Muscle of leg (tissue), 11 donors: ENCODE results near the gene POLD1. TPM values are rescaled to one million over a fixed set of nuclear protein-coding genes. Genes with fewer than 3 reads are reported as not detected.

ENCODE experiments used
- DNase-seq: peaks from one replicate; pipeline ENCODE4 v3.0.0; 2013
- H3K27ac ChIP-seq: one replicate; pipeline ENCODE4 v1.5.1; 2013; ENCODE audit warnings: mild to moderate bottlenecking, low read length, control low read depth
- H3K27me3 ChIP-seq: one replicate; pipeline ENCODE4 v1.6.1; 2013; ENCODE audit warnings: low read length; ENCODE audit not compliant: control insufficient read depth, insufficient read depth
- H3K36me3 ChIP-seq: one replicate; pipeline ENCODE4 v1.6.1; 2013; ENCODE audit warnings: low read length; ENCODE audit not compliant: control insufficient read depth, insufficient read depth
- H3K4me1 ChIP-seq: one replicate; pipeline ENCODE4 v1.6.1; 2013; ENCODE audit warnings: low read length; ENCODE audit not compliant: control insufficient read depth, insufficient read depth
- H3K4me3 ChIP-seq: one replicate; pipeline ENCODE4 v1.5.1; 2013; ENCODE audit warnings: low read length, control low read depth
- H3K9me3 ChIP-seq: replicated peaks from 2 replicates; pipeline ENCODE4 v1.6.1; 2013; ENCODE audit warnings: low read depth, low read length; ENCODE audit not compliant: control insufficient read depth
- WGBS: methylation state at CpG from one replicate; pipeline ENCODE4 v1.1.5; 2013; ENCODE audit warnings: missing lambda C conversion rate; ENCODE audit not compliant: insufficient coverage; 5-methylcytosine and 5-hydroxymethylcytosine counted together
- polyA plus RNA-seq, 8 donors: library from polyadenylated mRNA; unstranded; fragments of 120-200 nt; gene quantifications; one replicate each; pipeline versions ENCODE4 v1.2.1 to v1.2.3, GENCODE V29; 2013; ENCODE audit warnings: inconsistent platforms in 1 of 8, low replicate concordance in 1 of 8; ENCODE audit not compliant: insufficient read length in 8 of 8, insufficient read depth in 1 of 8
- total RNA-seq: library from RNA; stranded (reverse); fragments of 120-200 nt; gene quantifications from one replicate; pipeline ENCODE4 v1.2.4, GENCODE V29; 2013

Gene POLD1
- total and polyA plus RNA-seq, 9 donors: 17.6 to 26.9 (median 20.3) TPM

GRCh38 chr19:50457300-50457699 lies 73.2 kb downstream of the POLD1 start:
- no peaks in the 10 kb centered on the region for H3K36me3 ChIP-seq
- WGBS: 70% methylated on average over 5 of the region's 5 CpGs
- H3K9me3 ChIP-seq: no peaks in the 10 kb centered on the region
- no peak overlapping the region for H3K4me3 ChIP-seq
- no peak overlapping the region for H3K27ac ChIP-seq
- H3K4me1 ChIP-seq: peaks cover 5% of the 10 kb centered on the region
- peaks cover 24% of the 10 kb centered on the region for H3K27me3 ChIP-seq
- no peak for DNase-seq

DNA sequence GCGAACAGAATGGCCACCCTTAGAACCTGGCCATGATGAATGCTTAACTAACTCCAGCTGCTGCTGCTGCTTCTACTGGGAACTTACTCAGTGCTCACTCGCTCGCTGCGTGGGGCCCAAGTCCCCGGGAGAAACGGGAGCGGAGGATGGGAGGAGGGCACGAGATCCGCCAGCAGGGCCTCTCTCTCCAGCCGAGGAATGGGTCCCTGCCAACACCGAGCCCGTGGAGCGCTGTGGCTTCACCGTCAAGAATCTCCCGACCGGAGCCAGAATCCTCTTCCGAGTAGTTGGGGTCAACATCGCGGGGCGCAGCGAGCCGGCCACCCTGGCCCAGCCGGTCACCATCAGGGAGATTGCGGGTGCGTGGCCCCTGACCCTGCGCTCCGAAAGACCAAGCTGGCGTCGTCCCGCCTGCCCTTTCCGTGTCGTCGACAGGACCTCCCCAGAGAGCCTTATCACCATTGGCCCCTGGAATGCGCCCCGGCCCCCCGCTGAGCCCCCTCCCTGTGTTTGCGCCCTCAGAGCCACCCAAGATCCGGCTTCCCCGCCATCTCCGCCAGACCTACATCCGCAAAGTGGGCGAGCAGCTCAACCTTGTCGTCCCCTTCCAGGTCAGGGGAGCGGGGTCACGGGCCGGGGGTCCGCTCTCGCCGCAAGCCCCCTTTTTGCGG lies 74.4 kb downstream of the POLD1 start:
- WGBS: 23% methylated on average over 45 of the region's 50 CpGs
- H3K4me1 ChIP-seq: peaks cover 5% of the 10 kb centered on the region
- peaks cover 21% of the 10 kb centered on the region for H3K27me3 ChIP-seq

GRCh38 chr19:50459067-50459456 lies 74.9 kb downstream of the POLD1 start:
- H3K9me3 ChIP-seq: no peaks in the 10 kb centered on the region
- peaks cover 21% of the 10 kb centered on the region for H3K27me3 ChIP-seq
- peaks cover 5% of the 10 kb centered on the region for H3K4me1 ChIP-seq
- WGBS: 49% methylated on average over 32 of the region's 32 CpGs
- H3K36me3 ChIP-seq: no peaks in the 10 kb centered on the region
- no peak overlapping the region for H3K27ac ChIP-seq
- no peak overlapping the region for H3K4me3 ChIP-seq
- no peak for DNase-seq

More for the DNA sequence above, 74.4 kb downstream of the POLD1 start:
- no peak overlapping the region for H3K4me3 ChIP-seq
- H3K27ac ChIP-seq: no peak overlapping the region
- no peaks in the 10 kb centered on the region for H3K9me3 ChIP-seq
- no peak for DNase-seq
- H3K36me3 ChIP-seq: no peaks in the 10 kb centered on the region

DNA sequence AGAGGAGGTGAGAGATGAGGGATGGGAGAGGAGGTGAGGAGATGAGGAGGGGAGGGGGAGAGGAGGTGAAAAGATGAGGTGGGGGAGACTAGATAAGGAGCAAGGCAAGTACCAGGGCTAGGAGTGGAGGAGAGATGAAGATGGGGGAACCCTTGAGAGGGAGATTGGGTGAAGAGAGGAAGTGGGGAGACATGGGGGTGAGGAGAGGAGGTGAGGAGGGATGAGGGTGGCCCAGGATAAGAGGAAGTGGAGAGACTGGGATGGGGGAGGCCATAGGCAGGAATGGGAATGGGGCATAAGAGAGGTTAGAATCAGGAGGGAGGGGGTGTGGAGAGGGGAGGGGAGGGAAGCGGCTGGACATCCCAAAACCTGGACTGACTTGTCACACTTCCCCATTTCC lies 75.5 kb downstream of the POLD1 start:
- Histone ChIP-seq H3K9me3 (no peaks in the 10 kb centered on the region), H3K27me3 (peaks cover 21% of the 10 kb centered on the region), H3K4me1 (peaks cover 5% of the 10 kb centered on the region), H3K36me3 (no peaks in the 10 kb centered on the region), H3K4me3 (no peak overlapping the region), H3K27ac (no peak overlapping the region)
- WGBS: no CpG with 5 or more reads among the region's 1 CpG
- DNase-seq: no peak

DNA sequence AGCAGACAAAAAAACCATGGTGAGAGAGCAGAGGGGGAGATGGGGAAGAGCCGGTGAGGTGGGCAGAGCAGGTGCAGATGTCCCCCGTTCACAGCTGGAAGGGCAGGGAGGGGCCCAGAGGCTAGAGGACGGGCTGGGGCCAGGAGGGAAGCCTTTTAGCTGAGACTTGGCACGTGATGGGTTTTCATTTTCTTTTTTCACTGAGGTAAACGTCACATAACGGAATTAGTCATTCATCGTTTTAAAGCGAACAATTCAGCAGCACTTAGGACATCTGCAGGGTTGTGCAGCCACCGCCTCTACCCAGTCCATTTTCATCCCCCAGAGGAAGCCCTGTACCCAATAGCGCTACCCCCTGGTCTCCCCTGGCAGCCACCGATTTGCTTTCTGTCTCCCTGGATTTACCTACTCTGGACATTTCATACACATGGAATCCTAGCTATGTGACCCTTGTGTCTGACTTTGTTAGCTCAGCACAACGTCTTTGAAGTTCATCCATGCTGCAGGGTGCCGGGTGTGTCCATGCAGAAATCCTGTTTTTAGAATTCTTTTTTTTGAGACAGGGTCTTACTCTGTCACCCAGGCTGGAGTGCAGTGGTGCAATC lies 76.1 kb downstream of the POLD1 start:
- Histone ChIP-seq H3K36me3 (no peaks in the 10 kb centered on the region), H3K27me3 (peaks cover 19% of the 10 kb centered on the region), H3K4me1 (peaks cover 6% of the 10 kb centered on the region), H3K4me3 (no peak overlapping the region), H3K9me3 (no peaks in the 10 kb centered on the region), H3K27ac (no peak overlapping the region)
- 35% methylated on average over 13 of the region's 13 CpGs for WGBS
- DNase-seq: no peak

DNA sequence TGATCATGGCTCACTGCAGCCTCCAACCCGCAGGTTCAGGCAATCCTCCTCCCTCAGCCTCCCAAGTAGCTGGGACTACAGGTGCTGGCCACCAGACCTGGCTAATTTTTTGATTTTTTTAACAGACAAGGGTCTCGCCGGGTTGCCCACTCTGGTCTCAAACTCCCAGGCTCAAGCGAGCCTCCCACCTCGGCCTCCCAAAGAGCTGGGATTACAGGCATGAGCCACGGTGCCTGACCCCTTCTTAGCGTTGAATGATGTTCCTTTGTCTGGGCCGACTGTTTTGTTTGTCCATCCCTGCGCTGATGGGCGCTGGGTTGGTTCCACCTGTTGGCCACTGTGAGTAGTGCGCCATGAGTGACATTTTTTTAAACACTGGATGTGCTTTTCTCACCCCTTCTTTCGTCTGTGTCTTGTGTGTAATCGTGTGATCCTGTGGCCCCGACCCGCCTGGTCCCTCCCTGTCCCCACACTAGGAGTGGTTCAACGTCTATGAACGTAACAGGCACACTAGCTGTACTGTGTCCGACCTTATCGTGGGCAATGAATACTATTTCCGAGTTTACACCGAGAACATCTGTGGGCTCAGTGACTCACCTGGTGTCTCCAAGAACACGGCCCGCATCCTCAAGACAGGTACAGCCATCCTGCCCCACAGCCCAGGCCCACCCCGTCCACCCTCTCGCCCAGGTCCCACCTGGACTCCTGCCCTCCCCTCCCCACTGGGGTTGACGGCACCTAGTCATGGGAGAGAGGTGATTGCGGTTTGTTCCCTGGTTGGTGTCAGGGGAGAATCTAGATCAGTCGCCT lies 77.1 kb downstream of the POLD1 start:
- Histone ChIP-seq H3K4me3 (no peak overlapping the region), H3K27ac (no peak overlapping the region), H3K27me3 (peaks cover 19% of the 10 kb centered on the region), H3K4me1 (peaks cover 16% of the 10 kb centered on the region), H3K9me3 (no peaks in the 10 kb centered on the region), H3K36me3 (no peaks in the 10 kb centered on the region)
- WGBS: 26% methylated on average over 24 of the region's 28 CpGs
- DNase-seq: peak; percentile 74

GRCh38 chr19:50462970-50463369 lies 78.8 kb downstream of the POLD1 start:
- H3K4me1 ChIP-seq: peaks cover 30% of the 10 kb centered on the region
- no peak for DNase-seq
- H3K27me3 ChIP-seq: peaks cover 11% of the 10 kb centered on the region
- WGBS: 56% methylated on average over 4 of the region's 7 CpGs
- no peak overlapping the region for H3K4me3 ChIP-seq
- no peak overlapping the region for H3K27ac ChIP-seq
- H3K36me3 ChIP-seq: no peaks in the 10 kb centered on the region
- no peaks in the 10 kb centered on the region for H3K9me3 ChIP-seq

DNA sequence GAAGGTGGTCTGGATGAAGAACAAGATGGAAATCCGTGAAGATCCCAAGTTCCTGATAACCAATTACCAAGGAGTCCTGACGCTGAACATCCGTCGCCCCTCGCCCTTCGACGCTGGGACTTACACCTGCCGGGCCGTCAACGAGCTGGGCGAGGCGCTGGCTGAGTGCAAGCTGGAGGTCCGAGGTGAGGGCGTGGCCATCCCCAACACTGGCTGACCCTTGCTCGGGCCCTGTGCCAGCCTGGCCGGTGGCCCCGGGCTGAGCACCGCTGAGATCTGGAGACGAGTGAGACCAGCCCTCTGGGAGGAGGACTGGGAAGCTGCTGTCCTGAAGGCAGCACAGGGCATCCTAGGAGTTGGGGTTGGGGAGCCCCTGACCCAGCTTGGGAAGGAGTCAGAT lies 80.2 kb downstream of the POLD1 start:
- Histone ChIP-seq H3K9me3 (no peaks in the 10 kb centered on the region), H3K4me3 (no peak overlapping the region), H3K27me3 (peaks cover 4% of the 10 kb centered on the region), H3K36me3 (no peaks in the 10 kb centered on the region), H3K27ac (no peak overlapping the region), H3K4me1 (peaks cover 25% of the 10 kb centered on the region)
- WGBS: 84% methylated on average over 19 of the region's 19 CpGs
- DNase-seq: no peak

GRCh38 chr19:50465000-50465399 lies 80.9 kb downstream of the POLD1 start:
- Histone ChIP-seq H3K27me3 (peaks cover 4% of the 10 kb centered on the region), H3K27ac (no peak overlapping the region), H3K4me1 (peaks cover 25% of the 10 kb centered on the region), H3K4me3 (no peak overlapping the region), H3K9me3 (no peaks in the 10 kb centered on the region), H3K36me3 (no peaks in the 10 kb centered on the region)
- no peak for DNase-seq
- WGBS: 88% methylated on average over 13 of the region's 13 CpGs

DNA sequence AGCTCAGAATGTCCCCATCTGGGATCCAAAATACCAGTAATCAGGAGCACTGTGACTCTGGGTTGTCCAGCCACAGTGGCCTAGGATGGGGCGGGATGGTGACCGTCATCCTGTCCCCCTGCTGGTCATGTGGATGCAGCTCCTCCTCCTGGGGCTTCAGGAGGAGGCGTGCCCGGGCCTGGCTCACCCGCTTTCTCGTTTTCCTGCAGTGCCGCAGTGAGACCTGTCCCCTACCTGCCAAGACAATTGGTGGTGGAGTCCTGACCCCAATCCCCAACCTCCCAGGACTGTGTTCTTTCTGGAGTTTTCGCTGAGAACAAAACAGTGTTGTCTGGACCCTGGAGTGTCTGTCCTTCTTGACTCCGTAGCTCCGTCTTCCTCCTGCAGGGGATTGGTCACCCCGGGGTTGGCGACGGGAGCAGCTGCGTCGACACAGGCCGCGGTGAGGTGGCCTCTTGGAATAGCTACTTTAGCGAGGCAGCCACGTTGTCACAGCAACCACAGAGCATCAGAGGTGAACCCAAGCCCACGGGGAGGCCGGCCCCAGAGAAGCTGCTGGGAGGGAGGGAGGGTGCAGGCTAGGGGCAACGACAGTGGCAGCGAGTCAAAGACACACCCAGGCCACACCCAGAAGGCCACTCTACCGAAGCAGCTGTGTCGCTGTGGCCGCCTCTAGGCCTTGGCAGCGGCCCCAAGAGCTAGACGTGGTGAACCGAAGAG lies 82.0 kb downstream of the POLD1 start:
- H3K27me3 ChIP-seq: no peaks in the 10 kb centered on the region
- H3K4me3 ChIP-seq: no peak overlapping the region
- WGBS: 19% methylated on average over 23 of the region's 29 CpGs
- peaks cover 25% of the 10 kb centered on the region for H3K4me1 ChIP-seq
- peak overlapping the region; percentile 88 for H3K27ac ChIP-seq
- no peaks in the 10 kb centered on the region for H3K9me3 ChIP-seq
- peak; percentile 90 for DNase-seq
- no peaks in the 10 kb centered on the region for H3K36me3 ChIP-seq
